ENCODE data around the gene KRTAP2-2.
"Not testable (repeated sequence)": the region's sequence is repeated elsewhere in the genome, so short reads cannot be mapped to it uniquely, and the experiment has no call there.

KRTAP2-2 gene

GRCh38 chr17:41067281-41067680 lies 12.3 kb upstream of the KRTAP2-2 start:
- no peak overlapping the region for H4K8ac ChIP-seq (ENCODE audit: low read depth, low read length)
- H2BK5ac ChIP-seq (ENCODE audit: low read depth, low read length, poor library complexity): no peak overlapping the region
- no peak overlapping the region for H3K4ac ChIP-seq (ENCODE audit: low read depth, low read length)
- no peaks in the 10 kb centered on the region for H3K79me1 ChIP-seq (ENCODE audit: low read length)
- H3K79me2 ChIP-seq (ENCODE audit: control insufficient read depth, insufficient read depth, low read length, poor library complexity): no peaks in the 10 kb centered on the region
- no peak overlapping the region for H4K91ac ChIP-seq (ENCODE audit: low read depth, low read length)
- H3K27ac ChIP-seq (ENCODE audit: low read depth, low read length): no peak overlapping the region
- H3K36me3 ChIP-seq (ENCODE audit: control insufficient read depth in 1 of 2, insufficient read depth in 2 of 2, low read length in 2 of 2): no peaks in the 10 kb centered on the region
- no peak overlapping the region for H3K9ac ChIP-seq (ENCODE audit: low read length)
- no peak overlapping the region for H3K4me2 ChIP-seq (ENCODE audit: low read length)
- H2AK5ac ChIP-seq (ENCODE audit: low read length): no peak overlapping the region
- DNase-seq: peak; percentile 33 to 77
- no peak overlapping the region for H3K4me3 ChIP-seq (ENCODE audit: low read depth, low read length)
- no peak overlapping the region for H4K12ac ChIP-seq (ENCODE audit: low read depth, low read length)
- no peak overlapping the region for H2AFZ ChIP-seq (ENCODE audit: insufficient read depth, low read length, poor library complexity)
- H3K18ac ChIP-seq (ENCODE audit: low read length): no peak overlapping the region
- no peak overlapping the region for H3K14ac ChIP-seq (ENCODE audit: low read length)
- no peak overlapping the region for H2BK120ac ChIP-seq (ENCODE audit: insufficient read depth, low read length, poor library complexity)
- H3K9me3 ChIP-seq (ENCODE audit: insufficient read depth, low read depth, low read length): no peaks in the 10 kb centered on the region
- H3K23ac ChIP-seq (ENCODE audit: low read length): no peak overlapping the region
- no peaks in the 10 kb centered on the region for H3K27me3 ChIP-seq (ENCODE audit: insufficient read depth, low read length)
- no peaks in the 10 kb centered on the region for H3K4me1 ChIP-seq (ENCODE audit: control insufficient read depth in 1 of 2, insufficient read depth in 2 of 2, low read length in 2 of 2)
- no peak overlapping the region for H2BK12ac ChIP-seq (ENCODE audit: low read length)

DNA sequence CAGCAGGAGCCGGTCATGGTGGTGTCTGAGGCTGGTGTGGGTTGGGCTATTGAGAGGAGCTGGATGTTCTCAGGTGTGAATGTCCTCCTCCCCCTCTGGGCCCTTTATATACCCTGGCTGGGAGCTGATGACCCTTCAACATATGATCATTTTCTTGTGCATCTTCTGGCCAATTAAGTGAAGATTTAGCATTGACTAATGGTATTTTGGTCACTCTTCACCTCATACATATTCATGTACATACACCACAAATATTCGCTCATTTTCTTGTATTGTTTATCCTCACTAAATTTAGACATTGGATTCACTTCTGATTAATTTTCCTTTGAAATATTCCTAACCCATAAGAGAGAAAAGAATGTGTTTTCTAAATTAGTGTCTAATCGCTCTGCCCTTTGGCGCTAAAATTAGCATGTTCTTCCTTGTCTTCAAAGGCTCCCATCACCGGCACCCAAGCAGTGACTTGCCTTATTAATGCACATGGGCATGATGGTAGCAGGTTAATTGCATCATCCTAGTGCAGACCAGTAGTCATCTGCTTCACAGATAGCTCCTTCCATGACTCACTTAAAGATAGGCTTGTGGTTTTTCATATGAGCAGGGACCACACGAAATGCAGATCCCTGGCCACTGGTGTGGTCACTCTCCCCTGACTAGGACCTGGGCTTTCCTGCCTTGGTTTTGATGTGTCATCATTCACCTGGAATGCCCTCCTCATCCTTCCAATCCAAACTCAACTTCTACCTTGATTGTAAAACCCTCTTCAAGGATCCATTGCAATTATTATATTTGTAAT lies 11.0 kb upstream of the KRTAP2-2 start, which contains the start of gene KRTAP2-4:
KRTAP2-4 (minus strand) TSS at position 51 of the 796 bp plus-strand sequence; CDS start at position 17, 34 bp downstream.
- H3K79me2 ChIP-seq (ENCODE audit: control insufficient read depth, insufficient read depth, low read length, poor library complexity): no peaks in the 10 kb centered on the region
- no peak within 1 kb of the TSS for H3K18ac ChIP-seq (ENCODE audit: low read length)
- no peaks in the 10 kb centered on the region for H3K27me3 ChIP-seq (ENCODE audit: insufficient read depth, low read length)
- no peak within 1 kb of the TSS for H3K4me2 ChIP-seq (ENCODE audit: low read length)
- H2AK5ac ChIP-seq (ENCODE audit: low read length): no peak within 1 kb of the TSS
- no peak within 1 kb of the TSS for H2BK5ac ChIP-seq (ENCODE audit: low read depth, low read length, poor library complexity)
- H2AFZ ChIP-seq (ENCODE audit: insufficient read depth, low read length, poor library complexity): no peak within 1 kb of the TSS
- no peaks in the 10 kb centered on the region for H3K9me3 ChIP-seq (ENCODE audit: insufficient read depth, low read depth, low read length)
- H3K14ac ChIP-seq (ENCODE audit: low read length): no peak within 1 kb of the TSS
- no peaks in the 10 kb centered on the region for H3K79me1 ChIP-seq (ENCODE audit: low read length)
- no peak within 1 kb of the TSS for H2BK120ac ChIP-seq (ENCODE audit: insufficient read depth, low read length, poor library complexity)
- WGBS (ENCODE audit: extremely low coverage, insufficient coverage, insufficient read length): no CpG with 5 or more reads among the region's 6 CpGs
- no peak within 1 kb of the TSS for H4K12ac ChIP-seq (ENCODE audit: low read depth, low read length)
- H3K4ac ChIP-seq (ENCODE audit: low read depth, low read length): no peak within 1 kb of the TSS
- no peaks in the 10 kb centered on the region for H3K36me3 ChIP-seq (ENCODE audit: control insufficient read depth in 1 of 2, insufficient read depth in 2 of 2, low read length in 2 of 2)
- no peak within 1 kb of the TSS for H2BK12ac ChIP-seq (ENCODE audit: low read length)
- H3K4me3 ChIP-seq (ENCODE audit: low read depth, low read length): no peak within 1 kb of the TSS
- no peak within 1 kb of the TSS for H4K8ac ChIP-seq (ENCODE audit: low read depth, low read length)
- no peak within 1 kb of the TSS for H4K91ac ChIP-seq (ENCODE audit: low read depth, low read length)
- no peak within 1 kb of the TSS for H3K9ac ChIP-seq (ENCODE audit: low read length)
- H3K23ac ChIP-seq (ENCODE audit: low read length): no peak within 1 kb of the TSS
- peaks cover 0 to 1% of the 10 kb centered on the region in 2 experiments for H3K4me1 ChIP-seq (ENCODE audit: control insufficient read depth in 1 of 2, insufficient read depth in 2 of 2, low read length in 2 of 2)
- peak; percentile 77 to 84 for DNase-seq
- H3K27ac ChIP-seq (ENCODE audit: low read depth, low read length): no peak within 1 kb of the TSS

- H4K8ac ChIP-seq (ENCODE audit: low read depth, low read length); H3K4me3 ChIP-seq (ENCODE audit: low read depth, low read length); H3K4me1 ChIP-seq (ENCODE audit: control insufficient read depth in 1 of 2, insufficient read depth in 2 of 2, low read length in 2 of 2); H3K9me3 ChIP-seq (ENCODE audit: insufficient read depth, low read depth, low read length); H3K27me3 ChIP-seq (ENCODE audit: insufficient read depth, low read length); H3K23ac ChIP-seq (ENCODE audit: low read length); H3K4ac ChIP-seq (ENCODE audit: low read depth, low read length); H3K9ac ChIP-seq (ENCODE audit: low read length); DNase-seq; H2BK12ac ChIP-seq (ENCODE audit: low read length); H3K27ac ChIP-seq (ENCODE audit: low read depth, low read length); H4K91ac ChIP-seq (ENCODE audit: low read depth, low read length); H3K14ac ChIP-seq (ENCODE audit: low read length); H4K12ac ChIP-seq (ENCODE audit: low read depth, low read length); H3K18ac ChIP-seq (ENCODE audit: low read length); H3K36me3 ChIP-seq (ENCODE audit: control insufficient read depth in 1 of 2, insufficient read depth in 2 of 2, low read length in 2 of 2); H3K79me1 ChIP-seq (ENCODE audit: low read length); H2BK5ac ChIP-seq (ENCODE audit: low read depth, low read length, poor library complexity); H2AK5ac ChIP-seq (ENCODE audit: low read length); H2AFZ ChIP-seq (ENCODE audit: insufficient read depth, low read length, poor library complexity); H2BK120ac ChIP-seq (ENCODE audit: insufficient read depth, low read length, poor library complexity); H3K79me2 ChIP-seq (ENCODE audit: control insufficient read depth, insufficient read depth, low read length, poor library complexity); H3K4me2 ChIP-seq (ENCODE audit: low read length): not testable (repeated sequence)
- no CpG with 5 or more reads among the region's 16 CpGs for WGBS (ENCODE audit: extremely low coverage, insufficient coverage, insufficient read length)
Observed at GRCh38 chr17:41065016-41065689, 10.1 kb upstream of the KRTAP2-2 start.

GRCh38 chr17:41064301-41064700 lies 9.3 kb upstream of the KRTAP2-2 start:
- H2BK5ac ChIP-seq (ENCODE audit: low read depth, low read length, poor library complexity): no peak overlapping the region
- no peaks in the 10 kb centered on the region for H3K27me3 ChIP-seq (ENCODE audit: insufficient read depth, low read length)
- no peak for DNase-seq
- H3K79me2 ChIP-seq (ENCODE audit: control insufficient read depth, insufficient read depth, low read length, poor library complexity): no peaks in the 10 kb centered on the region
- H3K23ac ChIP-seq (ENCODE audit: low read length): no peak overlapping the region
- no peak overlapping the region for H3K18ac ChIP-seq (ENCODE audit: low read length)
- WGBS (ENCODE audit: extremely low coverage, insufficient coverage, insufficient read length): no CpG with 5 or more reads among the region's 1 CpG
- H3K4ac ChIP-seq (ENCODE audit: low read depth, low read length): no peak overlapping the region
- no peak overlapping the region for H3K4me2 ChIP-seq (ENCODE audit: low read length)
- H4K8ac ChIP-seq (ENCODE audit: low read depth, low read length): no peak overlapping the region
- no peak overlapping the region for H2BK120ac ChIP-seq (ENCODE audit: insufficient read depth, low read length, poor library complexity)
- H3K9ac ChIP-seq (ENCODE audit: low read length): no peak overlapping the region
- no peak overlapping the region for H4K12ac ChIP-seq (ENCODE audit: low read depth, low read length)
- no peak overlapping the region for H3K27ac ChIP-seq (ENCODE audit: low read depth, low read length)
- no peaks in the 10 kb centered on the region for H3K79me1 ChIP-seq (ENCODE audit: low read length)
- H2AFZ ChIP-seq (ENCODE audit: insufficient read depth, low read length, poor library complexity): no peak overlapping the region
- H2AK5ac ChIP-seq (ENCODE audit: low read length): no peak overlapping the region
- H2BK12ac ChIP-seq (ENCODE audit: low read length): no peak overlapping the region
- H4K91ac ChIP-seq (ENCODE audit: low read depth, low read length): no peak overlapping the region
- H3K9me3 ChIP-seq (ENCODE audit: insufficient read depth, low read depth, low read length): no peaks in the 10 kb centered on the region
- H3K4me3 ChIP-seq (ENCODE audit: low read depth, low read length): no peak overlapping the region
- H3K36me3 ChIP-seq (ENCODE audit: control insufficient read depth in 1 of 2, insufficient read depth in 2 of 2, low read length in 2 of 2): no peaks in the 10 kb centered on the region
- peaks cover 3 to 6% of the 10 kb centered on the region in 2 experiments for H3K4me1 ChIP-seq (ENCODE audit: control insufficient read depth in 1 of 2, insufficient read depth in 2 of 2, low read length in 2 of 2)
- no peak overlapping the region for H3K14ac ChIP-seq (ENCODE audit: low read length)
